Measurements from ENCODE around the gene PDCD1. TPM values are rescaled to one million over a fixed set of nuclear protein-coding genes. Genes with fewer than 3 reads are reported as not detected.

Gene PDCD1
- total RNA-seq, 1 donor from 2014 or later = not detected

GRCh38 chr2:241842620-241843211 is 16.0 kb downstream of the PDCD1 start:
- Mint-ChIP-seq H3K4me3 (ENCODE audit: unreplicated experiment) (no peak overlapping the region), H3K27me3 (ENCODE audit: unreplicated experiment) (peaks cover 3% of the 10 kb centered on the region), H3K27ac (ENCODE audit: unreplicated experiment) (no peak overlapping the region), H3K9me3 (ENCODE audit: unreplicated experiment) (no peaks in the 10 kb centered on the region), H3K4me1 (ENCODE audit: unreplicated experiment) (peaks cover 6% of the 10 kb centered on the region), H3K36me3 (ENCODE audit: low read depth, unreplicated experiment) (no peaks in the 10 kb centered on the region)
- no peak for TF ChIP-seq CTCF (IDR thresholded peaks at IDR 0.05; ENCODE audit: unreplicated experiment)
- DNase-seq (ENCODE audit: low spot score) = no peak

GRCh38 chr2:241842067-241842415 is 16.7 kb downstream of the PDCD1 start:
- Mint-ChIP-seq H3K27me3 (ENCODE audit: unreplicated experiment) (peaks cover 3% of the 10 kb centered on the region), H3K27ac (ENCODE audit: unreplicated experiment) (no peak overlapping the region), H3K4me3 (ENCODE audit: unreplicated experiment) (no peak overlapping the region), H3K36me3 (ENCODE audit: low read depth, unreplicated experiment) (no peaks in the 10 kb centered on the region), H3K9me3 (ENCODE audit: unreplicated experiment) (no peaks in the 10 kb centered on the region), H3K4me1 (ENCODE audit: unreplicated experiment) (peaks cover 12% of the 10 kb centered on the region)
- no peak for TF ChIP-seq CTCF (IDR thresholded peaks at IDR 0.05; ENCODE audit: unreplicated experiment)
- no peak for DNase-seq (ENCODE audit: low spot score)

GRCh38 chr2:241841181-241842066 is 17.3 kb downstream of the PDCD1 start:
- Mint-ChIP-seq H3K4me1 (ENCODE audit: unreplicated experiment) (peaks cover 18% of the 10 kb centered on the region), H3K36me3 (ENCODE audit: low read depth, unreplicated experiment) (no peaks in the 10 kb centered on the region), H3K4me3 (ENCODE audit: unreplicated experiment) (no peak overlapping the region), H3K27me3 (ENCODE audit: unreplicated experiment) (peaks cover 3% of the 10 kb centered on the region), H3K9me3 (ENCODE audit: unreplicated experiment) (no peaks in the 10 kb centered on the region), H3K27ac (ENCODE audit: unreplicated experiment) (no peak overlapping the region)
- DNase-seq (ENCODE audit: low spot score) = no peak
- no peak for TF ChIP-seq CTCF (IDR thresholded peaks at IDR 0.05; ENCODE audit: unreplicated experiment)

- DNase-seq (ENCODE audit: low spot score) = no peak
- Mint-ChIP-seq H3K36me3 (ENCODE audit: low read depth, unreplicated experiment) (no peaks in the 10 kb centered on the region), H3K27ac (ENCODE audit: unreplicated experiment) (peak overlapping the region; percentile 9), H3K9me3 (ENCODE audit: unreplicated experiment) (no peaks in the 10 kb centered on the region), H3K4me3 (ENCODE audit: unreplicated experiment) (no peak overlapping the region), H3K27me3 (ENCODE audit: unreplicated experiment) (no peaks in the 10 kb centered on the region), H3K4me1 (ENCODE audit: unreplicated experiment) (peaks cover 23% of the 10 kb centered on the region)
- no peak for TF ChIP-seq CTCF (IDR thresholded peaks at IDR 0.05; ENCODE audit: unreplicated experiment)
Observed at GRCh38 chr2:241837197-241837965, 21.3 kb downstream of the PDCD1 start.
